Esophagus squamous epithelium (tissue), 5 donors: ENCODE data around the gene PSMA7. TPM values are rescaled to one million over a fixed set of nuclear protein-coding genes. Genes with fewer than 3 reads are reported as not detected.

Experiments used
- DNase-seq: peaks from one replicate; lab custom pipeline; 2025; lab: John Stamatoyannopoulos, UW
- H3K27ac ChIP-seq, 4 donors: fragments of 200-600 bp; sonication (generic); one replicate each; pipeline ENCODE4 v1.5.1; 2016 to 2019; ENCODE audit warnings: mild to moderate bottlenecking in 1 of 4
- H3K27me3 ChIP-seq, 4 donors: fragments of 200-600 bp; sonication (generic); 1 replicate in 3 of 4; 2 replicates in 1 of 4; pipeline versions ENCODE4 v1.5.1 to v1.6.0; 2017 to 2021; ENCODE audit warnings: antibody characterized with exemption in 1 of 4
- H3K36me3 ChIP-seq, 3 donors: fragments of 200-600 bp; sonication (generic); one replicate each; pipeline ENCODE4 v1.5.1; 2016 to 2019
- H3K4me1 ChIP-seq, 3 donors: fragments of 200-600 bp; sonication (generic); one replicate each; pipeline ENCODE4 v1.5.1; 2017 to 2019
- H3K4me3 ChIP-seq, 4 donors: fragments of 200-600 bp; sonication (generic); 1 replicate in 3 of 4; 2 replicates in 1 of 4; pipeline ENCODE4 v1.5.1; 2016 to 2019; ENCODE audit warnings: mild to moderate bottlenecking in 2 of 4, moderate library complexity in 1 of 4
- H3K9me3 ChIP-seq, 3 donors: fragments of 200-600 bp; sonication (generic); one replicate each; pipeline ENCODE4 v1.5.1; 2016 to 2019
- POLR2A ChIP-seq, 4 donors: fragments of 450-650 bp; IDR thresholded peaks; one replicate each; pipeline ENCODE4 v1.6.1; 2017; ENCODE audit warnings: antibody characterized with exemption in 4 of 4, mild to moderate bottlenecking in 4 of 4, moderate library complexity in 3 of 4
- WGBS, 2 donors: methylation state at CpG; one replicate each; pipeline ENCODE4 v1.1.5; 2018; 5-methylcytosine and 5-hydroxymethylcytosine counted together
- intact Hi-C: fragments of 100-400 bp; cut with DNase I; formaldehyde crosslinking; loops from one replicate; pipeline ENCODE4 v1.15.0; 2022
- total RNA-seq, 4 donors: library from RNA; depleted of rRNA; stranded (reverse); fragments of >200 nt; gene quantifications; one replicate each; pipeline ENCODE4 v1.1.0, GENCODE V29; 2016
- TF ChIP-seq, protein P1 (sequence below), 6 experiments: fragments of 450-650 bp in 4 of 6; fragments of 200-600 bp in 2 of 6; sonication (generic) in 2 of 6; IDR thresholded peaks; one replicate each; pipeline ENCODE4 v1.5.1; 2016 to 2019; ENCODE audit warnings: antibody characterized with exemption in 6 of 6, mild to moderate bottlenecking in 4 of 6, moderate library complexity in 4 of 6
- donor health status: DM: yes; HTN: yes; CAD: no.

Gene PSMA7
- total RNA-seq, 4 donors from 2014 or later, result 230 to 373 (median 297) TPM

DNA sequence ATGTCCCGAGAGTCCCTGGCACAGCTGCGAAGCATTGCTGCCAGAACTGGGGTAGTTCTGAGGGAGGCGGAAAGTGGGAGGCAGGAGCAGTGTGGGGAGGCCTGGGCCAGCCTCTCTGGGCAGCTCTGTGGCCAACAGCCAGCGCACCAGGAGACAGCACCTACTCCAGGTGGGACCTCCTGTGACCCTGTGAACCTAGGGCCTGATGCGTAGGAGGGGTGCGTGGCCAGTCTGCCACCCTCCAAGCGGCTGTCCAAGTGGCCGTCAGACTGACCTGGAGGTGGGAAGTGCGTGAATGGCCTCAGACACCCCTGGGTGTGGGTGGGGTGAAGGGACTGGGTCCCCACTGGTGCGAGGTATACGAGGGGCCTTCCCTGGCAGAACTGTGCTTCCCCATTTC, 15.9 kb upstream of the PSMA7 start:
- TF ChIP-seq POLR2A (IDR thresholded peaks at IDR 0.05), result no peak
- TF ChIP-seq, protein P1, sequence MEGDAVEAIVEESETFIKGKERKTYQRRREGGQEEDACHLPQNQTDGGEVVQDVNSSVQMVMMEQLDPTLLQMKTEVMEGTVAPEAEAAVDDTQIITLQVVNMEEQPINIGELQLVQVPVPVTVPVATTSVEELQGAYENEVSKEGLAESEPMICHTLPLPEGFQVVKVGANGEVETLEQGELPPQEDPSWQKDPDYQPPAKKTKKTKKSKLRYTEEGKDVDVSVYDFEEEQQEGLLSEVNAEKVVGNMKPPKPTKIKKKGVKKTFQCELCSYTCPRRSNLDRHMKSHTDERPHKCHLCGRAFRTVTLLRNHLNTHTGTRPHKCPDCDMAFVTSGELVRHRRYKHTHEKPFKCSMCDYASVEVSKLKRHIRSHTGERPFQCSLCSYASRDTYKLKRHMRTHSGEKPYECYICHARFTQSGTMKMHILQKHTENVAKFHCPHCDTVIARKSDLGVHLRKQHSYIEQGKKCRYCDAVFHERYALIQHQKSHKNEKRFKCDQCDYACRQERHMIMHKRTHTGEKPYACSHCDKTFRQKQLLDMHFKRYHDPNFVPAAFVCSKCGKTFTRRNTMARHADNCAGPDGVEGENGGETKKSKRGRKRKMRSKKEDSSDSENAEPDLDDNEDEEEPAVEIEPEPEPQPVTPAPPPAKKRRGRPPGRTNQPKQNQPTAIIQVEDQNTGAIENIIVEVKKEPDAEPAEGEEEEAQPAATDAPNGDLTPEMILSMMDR (IDR thresholded peaks at IDR 0.05), result no peak
- WGBS, 2 donors, result 95 to 100% methylated on average over 7 to 8 of the region's 11 CpGs
- peaks cover 13 to 66% (median 14%) of the 10 kb centered on the region in 3 donors for H3K36me3 ChIP-seq
- peaks cover 10 to 60% (median 21%) of the 10 kb centered on the region in 3 donors for H3K4me1 ChIP-seq
- DNase-seq, result no peak
- no peak overlapping the region for H3K4me3 ChIP-seq
- H3K27ac ChIP-seq, result peak overlapping the region in 2 of 4 donors; percentile 74
- intact Hi-C loops, result no loop called here
- no peaks in the 10 kb centered on the region for H3K9me3 ChIP-seq
- H3K27me3 ChIP-seq, result no peaks in the 10 kb centered on the region

DNA sequence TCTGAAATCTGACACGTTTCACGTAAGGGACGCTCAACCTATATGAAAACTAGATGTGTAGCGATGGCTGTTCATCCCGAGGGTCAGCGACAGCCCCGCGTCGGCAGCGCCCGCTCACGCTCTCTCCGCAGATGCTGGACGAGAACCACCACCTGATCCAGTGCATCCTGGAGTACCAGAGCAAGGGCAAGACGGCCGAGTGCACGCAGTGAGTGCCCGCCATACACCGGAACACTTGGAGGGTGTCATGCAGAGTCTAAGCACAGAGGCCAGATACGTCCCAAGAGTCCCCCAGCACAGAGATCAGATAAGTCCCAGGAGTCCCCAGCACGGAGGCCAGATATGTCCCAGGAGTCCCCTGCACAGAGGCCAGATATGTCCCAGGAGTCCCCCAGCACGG, 15.3 kb upstream of the PSMA7 start:
- no peak for DNase-seq
- Histone ChIP-seq H3K4me3 (no peak overlapping the region), H3K9me3 (no peaks in the 10 kb centered on the region), H3K27ac (no peak overlapping the region), H3K27me3 (no peaks in the 10 kb centered on the region), H3K4me1 (peaks cover 10 to 60% (median 21%) of the 10 kb centered on the region in 3 donors), H3K36me3 (peaks cover 11 to 66% (median 13%) of the 10 kb centered on the region in 3 donors)
- intact Hi-C loops, result no loop called here
- TF ChIP-seq, protein P1 (IDR thresholded peaks at IDR 0.05), result no peak
- TF ChIP-seq POLR2A (IDR thresholded peaks at IDR 0.05), result no peak
- WGBS, 2 donors, result 92 to 93% methylated on average over 16 to 17 of the region's 22 CpGs

DNA sequence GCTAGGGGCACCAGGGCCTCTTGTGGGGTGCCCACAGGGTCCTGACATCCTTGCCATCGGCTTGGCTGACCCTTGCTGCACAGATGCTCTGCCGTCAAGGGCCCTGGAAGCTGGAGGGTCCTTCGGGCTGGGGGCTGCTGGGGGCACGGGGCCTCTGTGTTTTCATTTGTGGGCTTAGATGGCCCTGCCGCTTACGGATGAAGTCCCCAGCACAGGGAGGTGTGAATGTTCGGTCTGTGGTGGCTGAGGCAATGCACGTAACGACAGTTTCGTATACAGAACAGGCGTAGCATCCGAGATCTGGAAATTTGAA, 14.8 kb upstream of the PSMA7 start:
- H3K27ac ChIP-seq, result no peak overlapping the region
- TF ChIP-seq POLR2A (IDR thresholded peaks at IDR 0.05), result no peak
- TF ChIP-seq, protein P1 (IDR thresholded peaks at IDR 0.05), result no peak
- no peak for DNase-seq
- peaks cover 6 to 66% (median 8%) of the 10 kb centered on the region in 3 donors for H3K36me3 ChIP-seq
- no peaks in the 10 kb centered on the region for H3K9me3 ChIP-seq
- 99% methylated on average over 9 of the region's 12 CpGs; no CpG with 5 or more reads in 1 of the 2 donors for WGBS, 2 donors
- no peaks in the 10 kb centered on the region for H3K27me3 ChIP-seq
- intact Hi-C loops, result no loop called here
- no peak overlapping the region for H3K4me3 ChIP-seq
- H3K4me1 ChIP-seq, result peaks cover 10 to 60% (median 21%) of the 10 kb centered on the region in 3 donors

- intact Hi-C loops, result no loop called here
- Histone ChIP-seq H3K4me1 (peaks cover 10 to 60% (median 21%) of the 10 kb centered on the region in 3 donors), H3K27me3 (no peaks in the 10 kb centered on the region), H3K36me3 (peaks cover under 1 to 66% (median 3%) of the 10 kb centered on the region in 3 donors), H3K27ac (no peak overlapping the region), H3K9me3 (no peaks in the 10 kb centered on the region), H3K4me3 (no peak overlapping the region)
- TF ChIP-seq POLR2A (IDR thresholded peaks at IDR 0.05), result no peak
- TF ChIP-seq, protein P1 (IDR thresholded peaks at IDR 0.05), result no peak
- no peak for DNase-seq
- WGBS, 2 donors, result 86% methylated on average over 11 to 17 of the region's 25 CpGs
Observed at GRCh38 chr20:62157387-62158087, 14.3 kb upstream of the PSMA7 start.

DNA sequence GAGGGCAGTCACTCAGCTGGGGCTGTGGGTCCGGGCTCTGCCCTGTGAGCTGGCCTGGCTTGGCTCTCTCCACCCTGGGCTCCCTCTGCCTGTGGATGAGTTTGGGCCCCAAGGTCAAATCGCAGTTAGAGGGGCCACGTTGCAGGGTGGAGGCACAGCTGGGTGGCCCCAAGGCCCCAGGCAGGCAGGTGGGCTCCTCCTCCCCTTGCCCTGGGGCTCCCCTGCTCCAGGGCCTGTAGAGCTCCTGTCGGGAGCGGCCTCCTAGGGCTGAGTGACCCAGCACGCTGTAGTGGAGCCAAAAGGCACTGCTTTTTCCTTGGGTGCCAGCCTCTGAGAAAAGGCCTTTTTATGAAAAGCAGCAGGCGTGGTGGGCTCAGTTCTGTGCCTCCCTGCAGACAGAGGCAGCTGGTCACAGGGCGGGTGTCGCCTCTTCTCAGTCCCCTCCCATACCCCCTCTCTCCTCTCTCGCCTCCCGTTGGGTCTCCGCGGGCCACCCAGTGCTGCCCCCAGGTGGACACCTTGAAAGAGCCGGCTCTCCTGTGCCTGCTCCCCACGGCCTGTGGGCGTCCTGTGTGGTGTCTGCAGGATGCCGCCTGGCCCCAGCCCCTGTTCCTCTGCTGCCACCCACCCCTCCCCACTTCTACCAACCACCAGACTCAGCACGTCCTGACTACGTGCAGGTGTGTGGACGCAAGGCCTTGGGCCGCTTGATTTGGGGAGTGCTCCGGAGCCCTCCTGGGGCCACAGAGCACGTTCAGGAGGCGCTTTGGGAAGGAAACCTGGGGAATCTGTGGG, 13.6 kb upstream of the PSMA7 start:
- TF ChIP-seq POLR2A (IDR thresholded peaks at IDR 0.05), result no peak
- TF ChIP-seq, protein P1 (IDR thresholded peaks at IDR 0.05), result peak; percentile 26 to 68 (median 52)
- intact Hi-C loops, result no loop called here
- Histone ChIP-seq H3K36me3 (peaks cover 0 to 65% (median 0%) of the 10 kb centered on the region in 3 donors), H3K4me1 (peaks cover 10 to 59% (median 21%) of the 10 kb centered on the region in 3 donors), H3K27me3 (no peaks in the 10 kb centered on the region), H3K9me3 (no peaks in the 10 kb centered on the region), H3K4me3 (no peak overlapping the region), H3K27ac (no peak overlapping the region)
- WGBS, 2 donors, result 28 to 42% methylated on average over 5 to 10 of the region's 24 CpGs
- no peak for DNase-seq
